ENCODE measurements around the gene HIVEP3.
A peak's percentile ranks its signal among the peaks of the same experiment; 100 is the strongest.

HIVEP3 gene

DNA sequence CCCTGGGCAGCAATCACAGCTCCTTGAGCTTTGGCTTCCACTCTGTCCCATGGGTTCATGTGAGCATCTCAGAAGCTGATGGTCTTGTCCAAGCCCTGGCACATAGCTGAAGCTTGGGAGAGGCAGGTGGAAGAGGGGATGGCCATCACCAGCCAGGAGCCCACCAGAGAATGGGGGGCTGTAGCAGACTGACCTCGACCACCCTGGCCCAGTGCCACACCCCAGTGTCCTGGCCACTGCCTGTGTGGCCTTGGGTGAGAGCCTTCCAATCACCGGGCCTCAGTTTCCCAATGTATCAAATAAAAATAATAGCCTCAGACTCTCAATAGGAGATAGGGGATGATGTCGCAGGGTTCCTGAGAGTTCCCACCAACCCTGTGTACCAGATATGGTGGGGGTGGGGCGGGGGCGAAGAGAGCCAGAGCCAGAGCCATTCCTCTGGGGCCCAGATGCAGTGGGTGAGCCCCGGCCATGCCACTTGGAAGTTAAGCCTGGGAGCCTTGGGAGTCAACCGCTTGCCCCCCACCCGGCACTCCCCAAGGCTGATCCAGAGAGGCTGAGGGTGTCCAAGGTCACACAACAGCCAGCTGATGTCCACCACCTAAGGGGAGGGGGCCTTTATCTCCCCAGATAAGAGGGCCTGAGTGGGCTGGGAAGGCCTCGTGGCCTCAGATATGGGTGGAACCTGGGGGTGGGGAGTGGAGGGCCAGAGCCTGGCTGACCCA, 424.9 kb downstream of the HIVEP3 start:
- ChIA-PET POLR2A (no interaction called here), CTCF (interaction anchor here (0.8 to 10.6 kb wide), 9 partner anchors 9 to 680 kb away, joined by 3 to 104 read pairs (median 17); partner anchors contain the start of gene EDN2)
- no peak for DNase-seq (ENCODE audit: extremely low spot score)
- TF ChIP-seq, protein P1, sequence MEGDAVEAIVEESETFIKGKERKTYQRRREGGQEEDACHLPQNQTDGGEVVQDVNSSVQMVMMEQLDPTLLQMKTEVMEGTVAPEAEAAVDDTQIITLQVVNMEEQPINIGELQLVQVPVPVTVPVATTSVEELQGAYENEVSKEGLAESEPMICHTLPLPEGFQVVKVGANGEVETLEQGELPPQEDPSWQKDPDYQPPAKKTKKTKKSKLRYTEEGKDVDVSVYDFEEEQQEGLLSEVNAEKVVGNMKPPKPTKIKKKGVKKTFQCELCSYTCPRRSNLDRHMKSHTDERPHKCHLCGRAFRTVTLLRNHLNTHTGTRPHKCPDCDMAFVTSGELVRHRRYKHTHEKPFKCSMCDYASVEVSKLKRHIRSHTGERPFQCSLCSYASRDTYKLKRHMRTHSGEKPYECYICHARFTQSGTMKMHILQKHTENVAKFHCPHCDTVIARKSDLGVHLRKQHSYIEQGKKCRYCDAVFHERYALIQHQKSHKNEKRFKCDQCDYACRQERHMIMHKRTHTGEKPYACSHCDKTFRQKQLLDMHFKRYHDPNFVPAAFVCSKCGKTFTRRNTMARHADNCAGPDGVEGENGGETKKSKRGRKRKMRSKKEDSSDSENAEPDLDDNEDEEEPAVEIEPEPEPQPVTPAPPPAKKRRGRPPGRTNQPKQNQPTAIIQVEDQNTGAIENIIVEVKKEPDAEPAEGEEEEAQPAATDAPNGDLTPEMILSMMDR (IDR thresholded peaks at IDR 0.05; ENCODE audit: control extremely low read depth, extremely low read depth, low read depth, missing control alignments) = no peak

DNA sequence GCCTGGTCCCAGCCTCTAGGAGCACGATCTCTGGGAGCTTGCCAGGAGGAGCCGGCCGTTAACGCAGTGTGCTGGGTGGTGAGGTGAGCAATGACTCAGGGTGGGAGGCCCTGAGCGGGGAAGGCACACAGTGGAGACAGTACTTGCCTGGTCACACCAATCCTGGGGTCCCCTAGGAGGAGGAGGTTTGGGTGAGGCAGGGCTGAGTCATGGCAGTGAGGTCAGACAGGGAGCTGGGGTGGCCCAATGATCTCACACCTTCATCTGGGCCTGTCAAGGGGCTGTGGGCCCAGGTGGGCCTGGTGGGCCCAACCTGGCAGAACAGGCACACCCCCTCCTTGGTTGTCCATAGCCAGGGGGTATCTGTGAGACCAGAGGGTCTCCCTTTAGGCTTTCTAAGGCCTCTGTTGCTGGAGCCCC, 425.6 kb downstream of the HIVEP3 start:
- no peak for DNase-seq (ENCODE audit: extremely low spot score)
- ChIA-PET POLR2A (no interaction called here), CTCF (interaction anchor here (0.8 to 10.6 kb wide), 12 partner anchors 9 to 378 kb away, joined by 3 to 104 read pairs (median 6); partner anchors contain the start of gene EDN2)

DNA sequence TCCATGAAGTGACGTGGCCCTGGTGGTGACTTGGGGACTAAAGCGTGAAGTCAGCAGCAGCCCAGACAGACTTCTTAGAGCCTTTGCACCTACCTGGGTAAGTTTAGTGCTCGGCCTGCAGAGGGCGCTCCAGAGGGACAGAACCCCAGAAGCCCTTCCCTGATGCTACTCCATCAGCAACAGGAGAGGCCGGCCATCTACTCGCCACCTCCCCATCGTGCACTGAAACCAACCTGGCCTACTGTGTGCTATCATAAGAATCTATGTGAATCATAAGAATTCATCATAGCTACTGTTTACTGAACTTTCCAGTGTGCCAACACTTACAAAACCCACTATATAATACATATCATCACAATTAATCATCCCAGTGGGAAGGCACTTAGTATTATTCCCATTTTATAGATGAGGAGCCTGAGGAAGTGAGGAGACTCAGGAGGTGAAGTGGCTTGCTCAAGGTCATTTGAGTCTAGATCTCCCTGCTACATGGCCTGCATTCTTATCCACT, 426.3 kb downstream of the HIVEP3 start:
- ChIA-PET POLR2A (no interaction called here), CTCF (interaction anchor here (0.7 to 10.6 kb wide), 14 partner anchors 10 to 681 kb away, joined by 3 to 104 read pairs (median 4); partner anchors contain the start of gene EDN2)
- TF ChIP-seq, protein P1 (IDR thresholded peaks at IDR 0.05; ENCODE audit: control extremely low read depth, extremely low read depth, low read depth, missing control alignments) = peak; percentile 44
- peak; percentile 69 for DNase-seq (ENCODE audit: extremely low spot score)

More for the DNA sequence above, 425.6 kb downstream of the HIVEP3 start:
- TF ChIP-seq, protein P1 (IDR thresholded peaks at IDR 0.05; ENCODE audit: control extremely low read depth, extremely low read depth, low read depth, missing control alignments) = no peak

DNA sequence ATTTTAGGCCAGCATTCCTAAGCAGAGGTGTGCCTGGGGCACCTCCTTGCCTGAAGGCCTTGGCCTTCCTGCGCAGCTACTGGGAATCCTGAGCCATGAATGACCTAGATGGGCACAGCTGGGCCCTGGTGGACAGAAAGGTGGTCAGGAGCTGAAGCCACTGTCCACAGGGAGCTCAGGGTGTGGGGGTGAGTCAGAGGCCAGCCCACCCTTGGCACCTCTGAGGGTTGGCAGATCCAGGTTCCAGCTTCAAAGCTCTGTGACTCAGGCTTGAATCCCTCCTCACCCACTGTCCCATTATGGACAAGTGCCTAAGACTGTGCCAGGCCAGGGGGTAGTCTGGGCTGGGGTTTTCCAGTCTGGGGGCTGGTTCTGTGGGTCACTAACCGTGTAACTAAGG, 427.8 kb downstream of the HIVEP3 start:
- TF ChIP-seq, protein P1 (IDR thresholded peaks at IDR 0.05; ENCODE audit: control extremely low read depth, extremely low read depth, low read depth, missing control alignments) = no peak
- DNase-seq (ENCODE audit: extremely low spot score) = no peak
- CTCF ChIA-PET = interaction anchor here (0.9 to 10.6 kb wide), 6 partner anchors 9 to 25 kb away, joined by 3 to 104 read pairs (median 18); partner anchors contain the start of gene EDN2
- POLR2A ChIA-PET = no interaction called here

DNA sequence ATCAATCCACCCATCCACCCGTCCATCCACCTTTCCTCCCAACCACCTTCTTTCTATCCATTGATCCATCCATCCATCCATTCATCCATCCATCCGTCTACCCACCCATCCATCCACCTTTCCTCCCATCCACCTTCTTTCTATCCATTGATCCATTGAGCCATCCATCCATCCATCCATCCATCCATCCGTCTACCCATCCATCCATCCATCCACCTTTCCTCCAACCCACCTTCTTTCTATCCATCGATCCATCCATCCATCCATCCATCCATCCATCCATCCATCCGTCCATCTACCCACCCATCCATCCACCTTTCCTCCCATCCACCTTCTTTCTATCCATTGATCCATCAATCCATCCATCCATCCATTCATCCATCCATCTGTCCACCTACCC, 429.2 kb downstream of the HIVEP3 start:
- CTCF ChIA-PET = interaction anchor here (4.2 to 10.6 kb wide), 2 partner anchors 9 to 26 kb away, joined by 18 to 104 read pairs; partner anchors contain the start of gene EDN2
- no peak for DNase-seq (ENCODE audit: extremely low spot score)
- POLR2A ChIA-PET = no interaction called here
- TF ChIP-seq, protein P1 (IDR thresholded peaks at IDR 0.05; ENCODE audit: control extremely low read depth, extremely low read depth, low read depth, missing control alignments) = no peak

DNA sequence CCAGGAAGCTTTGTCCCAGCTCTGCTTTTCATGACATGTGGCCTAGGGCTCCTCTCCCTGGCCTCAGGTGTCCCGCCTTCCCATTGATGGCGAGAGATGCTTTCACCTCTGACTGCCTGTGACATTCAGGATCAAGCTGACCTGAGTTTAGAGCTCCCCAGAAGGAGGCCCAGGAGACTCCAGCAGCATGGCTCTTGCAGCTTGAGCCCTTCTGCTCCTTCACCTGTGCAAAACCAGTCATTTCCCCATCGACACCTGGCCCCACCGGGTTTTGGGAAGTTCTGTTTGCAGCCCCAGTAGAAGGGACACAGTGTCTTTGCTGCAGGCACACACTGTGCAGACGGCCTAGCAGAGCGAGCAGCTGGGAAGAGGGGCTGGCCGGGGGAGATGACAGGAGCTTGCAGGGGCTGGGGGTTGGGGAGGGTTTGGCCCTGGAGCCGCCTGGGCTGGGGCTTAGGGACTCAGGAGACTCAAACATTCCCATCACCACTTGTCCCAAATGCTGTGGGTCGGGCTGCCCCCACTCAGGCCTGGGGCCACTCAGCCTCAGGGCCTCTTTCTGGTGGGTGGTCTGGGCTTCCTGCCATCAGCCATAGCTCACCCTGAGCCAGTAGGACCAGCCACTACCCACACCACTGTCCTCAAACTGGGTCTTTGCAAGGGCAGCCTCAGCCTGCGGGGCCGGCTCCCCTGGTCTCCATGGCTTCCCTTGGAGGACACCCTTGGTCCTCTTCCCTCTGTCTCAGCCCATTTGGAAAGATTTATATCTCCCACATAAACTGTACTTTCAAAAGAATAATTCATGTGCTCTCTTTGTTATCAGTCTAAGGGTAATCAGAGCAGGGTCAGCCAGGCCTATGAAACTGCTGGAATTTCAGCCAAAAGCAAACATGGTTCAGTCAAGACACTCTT, 430.4 kb downstream of the HIVEP3 start:
- POLR2A ChIA-PET = no interaction called here
- DNase-seq (ENCODE audit: extremely low spot score) = no peak
- CTCF ChIA-PET = interaction anchor here (0.6 to 1.6 kb wide), 8 partner anchors 8 to 56 kb away, joined by 3 to 7 read pairs (median 3); no protein-coding TSS in a partner anchor
- TF ChIP-seq, protein P1 (IDR thresholded peaks at IDR 0.05; ENCODE audit: control extremely low read depth, extremely low read depth, low read depth, missing control alignments) = no peak

Measured in GM10248 (cell line).